ENCODE data around the gene LRRN4. TPM values are rescaled to one million over a fixed set of nuclear protein-coding genes. Genes with fewer than 3 reads are reported as not detected.

Gene LRRN4
- total and polyA plus RNA-seq, 2 donors from 2014 or later, result 1.6 to 89.3 TPM

GRCh38 chr20:6017880-6018279 lies 36.0 kb downstream of the LRRN4 start:
- Histone ChIP-seq H3K27me3 (ENCODE audit: control insufficient read depth, insufficient read depth, low read length) (no peaks in the 10 kb centered on the region), H3K27ac (ENCODE audit: low read depth in 2 of 2, low read length in 2 of 2) (no peak overlapping the region), H3K4me1 (ENCODE audit: control insufficient read depth in 2 of 3, insufficient read depth in 2 of 3, low read depth in 1 of 3, low read length in 3 of 3) (no peaks in the 10 kb centered on the region), H3K36me3 (ENCODE audit: control insufficient read depth in 2 of 3, insufficient read depth in 3 of 3, low read length in 3 of 3) (peaks cover 0 to 13% (median 8%) of the 10 kb centered on the region in 3 donors), H3K9ac (ENCODE audit: low read length in 3 of 3) (no peak overlapping the region), H3K4me3 (ENCODE audit: low read length in 3 of 3) (no peak overlapping the region), H3K9me3 (ENCODE audit: control insufficient read depth in 2 of 3, insufficient read depth in 1 of 3, low read length in 3 of 3) (no peaks in the 10 kb centered on the region)
- TF ChIP-seq CTCF (IDR thresholded peaks at IDR 0.05; ENCODE audit: borderline replicate concordance, extremely low read depth, insufficient read depth), result no peak
- no peak for DNase-seq
- FAIRE-seq, result no peak
- intact Hi-C loops (cut with DNase I), result no loop called here

- Histone ChIP-seq H3K36me3 (ENCODE audit: control insufficient read depth in 2 of 3, insufficient read depth in 3 of 3, low read length in 3 of 3) (peaks cover 0 to 17% (median 8%) of the 10 kb centered on the region in 3 donors), H3K4me1 (ENCODE audit: control insufficient read depth in 2 of 3, insufficient read depth in 2 of 3, low read depth in 1 of 3, low read length in 3 of 3) (no peaks in the 10 kb centered on the region), H3K27me3 (ENCODE audit: control insufficient read depth, insufficient read depth, low read length) (no peaks in the 10 kb centered on the region), H3K9ac (ENCODE audit: low read length in 3 of 3) (no peak overlapping the region), H3K4me3 (ENCODE audit: low read length in 3 of 3) (no peak overlapping the region), H3K9me3 (ENCODE audit: control insufficient read depth in 2 of 3, insufficient read depth in 1 of 3, low read length in 3 of 3) (no peaks in the 10 kb centered on the region), H3K27ac (ENCODE audit: low read depth in 2 of 2, low read length in 2 of 2) (no peak overlapping the region)
- no peak for TF ChIP-seq CTCF (IDR thresholded peaks at IDR 0.05; ENCODE audit: borderline replicate concordance, extremely low read depth, insufficient read depth)
- intact Hi-C loops (cut with DNase I), result no loop called here
- FAIRE-seq (no peak), DNase-seq (no peak)
Observed at GRCh38 chr20:6017467-6017866, 36.4 kb downstream of the LRRN4 start.

- Histone ChIP-seq H3K9ac (ENCODE audit: low read length in 3 of 3) (no peak overlapping the region), H3K27me3 (ENCODE audit: control insufficient read depth, insufficient read depth, low read length) (no peaks in the 10 kb centered on the region), H3K4me1 (ENCODE audit: control insufficient read depth in 2 of 3, insufficient read depth in 2 of 3, low read depth in 1 of 3, low read length in 3 of 3) (no peaks in the 10 kb centered on the region), H3K4me3 (ENCODE audit: low read length in 3 of 3) (no peak overlapping the region), H3K36me3 (ENCODE audit: control insufficient read depth in 2 of 3, insufficient read depth in 3 of 3, low read length in 3 of 3) (peaks cover 2 to 39% (median 11%) of the 10 kb centered on the region in 3 donors), H3K27ac (ENCODE audit: low read depth in 2 of 2, low read length in 2 of 2) (no peak overlapping the region), H3K9me3 (ENCODE audit: control insufficient read depth in 2 of 3, insufficient read depth in 1 of 3, low read length in 3 of 3) (no peaks in the 10 kb centered on the region)
- intact Hi-C loops (cut with DNase I), result no loop called here
- DNase-seq (no peak), FAIRE-seq (no peak)
- no peak for TF ChIP-seq CTCF (IDR thresholded peaks at IDR 0.05; ENCODE audit: borderline replicate concordance, extremely low read depth, insufficient read depth)
Observed at GRCh38 chr20:6014957-6015356, 38.9 kb downstream of the LRRN4 start.

GRCh38 chr20:6014017-6014416 lies 39.8 kb downstream of the LRRN4 start:
- no peak overlapping the region for H3K4me3 ChIP-seq (ENCODE audit: low read length in 3 of 3)
- H3K27ac ChIP-seq (ENCODE audit: low read depth in 2 of 2, low read length in 2 of 2), result no peak overlapping the region
- no peaks in the 10 kb centered on the region for H3K9me3 ChIP-seq (ENCODE audit: control insufficient read depth in 2 of 3, insufficient read depth in 1 of 3, low read length in 3 of 3)
- DNase-seq (no peak), FAIRE-seq (no peak)
- H3K36me3 ChIP-seq (ENCODE audit: control insufficient read depth in 2 of 3, insufficient read depth in 3 of 3, low read length in 3 of 3), result peaks cover 2 to 42% (median 14%) of the 10 kb centered on the region in 3 donors
- intact Hi-C loops (cut with DNase I), result no loop called here
- H3K9ac ChIP-seq (ENCODE audit: low read length in 3 of 3), result no peak overlapping the region
- no peaks in the 10 kb centered on the region for H3K4me1 ChIP-seq (ENCODE audit: control insufficient read depth in 2 of 3, insufficient read depth in 2 of 3, low read depth in 1 of 3, low read length in 3 of 3)
- H3K27me3 ChIP-seq (ENCODE audit: control insufficient read depth, insufficient read depth, low read length), result no peaks in the 10 kb centered on the region
- no peak for TF ChIP-seq CTCF (IDR thresholded peaks at IDR 0.05; ENCODE audit: borderline replicate concordance, extremely low read depth, insufficient read depth)

All from kidney (tissue), 14 donors.